Measurements from ENCODE around the gene UACA. TPM values are rescaled to one million over a fixed set of nuclear protein-coding genes. Genes with fewer than 3 reads are reported as not detected.
"Not testable (repeated sequence)": the region's sequence is repeated elsewhere in the genome, so short reads cannot be mapped to it uniquely, and the experiment has no call there.

Gene UACA
- total and polyA plus RNA-seq, 2 experiments from 2014 or later: 64.0 to 135 TPM

GRCh38 chr15:70625011-70625410 lies 138.3 kb downstream of the UACA start:
- DNase-seq: no peak
- Histone ChIP-seq H3K27ac (no peak overlapping the region), H3K4me2 (ENCODE audit: unreplicated experiment) (no peak overlapping the region), H2AFZ (no peak overlapping the region), H3F3A (ENCODE audit: insufficient read depth) (peaks cover 24% of the 10 kb centered on the region), H3K4me1 (ENCODE audit: insufficient read depth) (peaks cover 16% of the 10 kb centered on the region), H3K27me3 (replicated peaks; ENCODE audit: insufficient read depth) (no peaks in the 10 kb centered on the region), H3K36me3 (ENCODE audit: low read depth) (no peaks in the 10 kb centered on the region), H3K9me3 (ENCODE audit: low read depth) (no peaks in the 10 kb centered on the region), H3K9me2 (ENCODE audit: insufficient read depth) (no peaks in the 10 kb centered on the region), H3K79me2 (ENCODE audit: insufficient read depth) (no peaks in the 10 kb centered on the region), H3K4me3 (no peak overlapping the region), H4K20me1 (ENCODE audit: insufficient read depth) (no peaks in the 10 kb centered on the region), H3K9ac (no peak overlapping the region)
- in situ Hi-C loops (cut with MboI): no loop called here
- no peak for TF ChIP-seq EZH2 (IDR thresholded peaks at IDR 0.05; ENCODE audit: insufficient read depth, poor library complexity, severe bottlenecking)

- H3K4me1 ChIP-seq (ENCODE audit: insufficient read depth): no peaks in the 10 kb centered on the region
- no peaks in the 10 kb centered on the region for H3F3A ChIP-seq (ENCODE audit: insufficient read depth)
- H3K27me3 ChIP-seq (replicated peaks; ENCODE audit: insufficient read depth): no peaks in the 10 kb centered on the region
- no peak overlapping the region for H3K4me3 ChIP-seq
- no peaks in the 10 kb centered on the region for H3K79me2 ChIP-seq (ENCODE audit: insufficient read depth)
- no peak overlapping the region for H3K9ac ChIP-seq
- no peak for DNase-seq
- 72 to 80% methylated on average over 3 of the region's 3 CpGs for WGBS, 2 experiments (ENCODE audit: low coverage in 1 of 2, low lambda C conversion rate in 2 of 2, missing lambda C conversion rate in 2 of 2)
- H3K9me3 ChIP-seq (ENCODE audit: low read depth): no peaks in the 10 kb centered on the region
- no peak for TF ChIP-seq EZH2phosphoT487 (IDR thresholded peaks at IDR 0.05; ENCODE audit: insufficient read depth, low read depth)
- no peak for TF ChIP-seq EZH2 (IDR thresholded peaks at IDR 0.05; ENCODE audit: insufficient read depth, poor library complexity, severe bottlenecking)
- H2AFZ ChIP-seq: no peak overlapping the region
- in situ Hi-C loops (cut with MboI): no loop called here
- no peaks in the 10 kb centered on the region for H3K9me2 ChIP-seq (ENCODE audit: insufficient read depth)
- H3K36me3 ChIP-seq (ENCODE audit: low read depth): no peaks in the 10 kb centered on the region
- H4K20me1 ChIP-seq (ENCODE audit: insufficient read depth): no peaks in the 10 kb centered on the region
- no peak overlapping the region for H3K27ac ChIP-seq
- H3K4me2 ChIP-seq (ENCODE audit: unreplicated experiment): no peak overlapping the region
Observed at GRCh38 chr15:70618929-70619328, 144.4 kb downstream of the UACA start.

GRCh38 chr15:70617911-70618287 lies 145.5 kb downstream of the UACA start:
- Histone ChIP-seq H3K4me1 (ENCODE audit: insufficient read depth) (no peaks in the 10 kb centered on the region), H3K9me3 (ENCODE audit: low read depth) (no peaks in the 10 kb centered on the region), H3K79me2 (ENCODE audit: insufficient read depth) (no peaks in the 10 kb centered on the region), H3K36me3 (ENCODE audit: low read depth) (no peaks in the 10 kb centered on the region), H3K9me2 (ENCODE audit: insufficient read depth) (no peaks in the 10 kb centered on the region), H3K9ac (no peak overlapping the region), H3K27ac (no peak overlapping the region), H3F3A (ENCODE audit: insufficient read depth) (no peaks in the 10 kb centered on the region), H2AFZ (no peak overlapping the region), H4K20me1 (ENCODE audit: insufficient read depth) (no peaks in the 10 kb centered on the region), H3K4me3 (no peak overlapping the region), H3K4me2 (ENCODE audit: unreplicated experiment) (no peak overlapping the region), H3K27me3 (replicated peaks; ENCODE audit: insufficient read depth) (no peaks in the 10 kb centered on the region)
- no peak for TF ChIP-seq EZH2 (IDR thresholded peaks at IDR 0.05; ENCODE audit: insufficient read depth, poor library complexity, severe bottlenecking)
- no peak for TF ChIP-seq EZH2phosphoT487 (IDR thresholded peaks at IDR 0.05; ENCODE audit: insufficient read depth, low read depth)
- in situ Hi-C loops (cut with MboI): no loop called here
- 89 to 95% methylated on average over 4 of the region's 4 CpGs for WGBS, 2 experiments (ENCODE audit: low coverage in 1 of 2, low lambda C conversion rate in 2 of 2, missing lambda C conversion rate in 2 of 2)
- DNase-seq: no peak

GRCh38 chr15:70617076-70617910 lies 146.1 kb downstream of the UACA start:
- no peaks in the 10 kb centered on the region for H3K36me3 ChIP-seq (ENCODE audit: low read depth)
- no peaks in the 10 kb centered on the region for H3K79me2 ChIP-seq (ENCODE audit: insufficient read depth)
- H3K4me3 ChIP-seq: no peak overlapping the region
- TF ChIP-seq EZH2 (IDR thresholded peaks at IDR 0.05; ENCODE audit: insufficient read depth, poor library complexity, severe bottlenecking) (no peak), EZH2phosphoT487 (IDR thresholded peaks at IDR 0.05; ENCODE audit: insufficient read depth, low read depth) (no peak)
- in situ Hi-C loops (cut with MboI): no loop called here
- H3K9me3 ChIP-seq (ENCODE audit: low read depth): no peaks in the 10 kb centered on the region
- no peaks in the 10 kb centered on the region for H4K20me1 ChIP-seq (ENCODE audit: insufficient read depth)
- 68 to 73% methylated on average over 4 of the region's 4 CpGs for WGBS, 2 experiments (ENCODE audit: low coverage in 1 of 2, low lambda C conversion rate in 2 of 2, missing lambda C conversion rate in 2 of 2)
- no peak overlapping the region for H3K9ac ChIP-seq
- H3K27ac ChIP-seq: no peak overlapping the region
- no peaks in the 10 kb centered on the region for H3K27me3 ChIP-seq (replicated peaks; ENCODE audit: insufficient read depth)
- H2AFZ ChIP-seq: no peak overlapping the region
- no peaks in the 10 kb centered on the region for H3F3A ChIP-seq (ENCODE audit: insufficient read depth)
- peak; percentile 13 for DNase-seq
- no peaks in the 10 kb centered on the region for H3K4me1 ChIP-seq (ENCODE audit: insufficient read depth)
- no peaks in the 10 kb centered on the region for H3K9me2 ChIP-seq (ENCODE audit: insufficient read depth)
- no peak overlapping the region for H3K4me2 ChIP-seq (ENCODE audit: unreplicated experiment)

- H3K27me3 ChIP-seq (replicated peaks; ENCODE audit: insufficient read depth); H3K36me3 ChIP-seq (ENCODE audit: low read depth); DNase-seq; H3K4me1 ChIP-seq (ENCODE audit: insufficient read depth); H3K27ac ChIP-seq; H3K4me3 ChIP-seq; H3K79me2 ChIP-seq (ENCODE audit: insufficient read depth); H3K9ac ChIP-seq; H3F3A ChIP-seq (ENCODE audit: insufficient read depth); H3K9me3 ChIP-seq (ENCODE audit: low read depth); H2AFZ ChIP-seq; in situ Hi-C loops (cut with MboI); H3K9me2 ChIP-seq (ENCODE audit: insufficient read depth); H4K20me1 ChIP-seq (ENCODE audit: insufficient read depth); H3K4me2 ChIP-seq (ENCODE audit: unreplicated experiment): not testable (repeated sequence)
- 61 to 67% methylated on average over 2 of the region's 2 CpGs for WGBS, 2 experiments (ENCODE audit: low coverage in 1 of 2, low lambda C conversion rate in 2 of 2, missing lambda C conversion rate in 2 of 2)
Observed at GRCh38 chr15:70616311-70616756, 147.0 kb downstream of the UACA start.

All from GM23248 (cell line).